ENCODE results near the gene NSUN2. TPM values are rescaled to one million over a fixed set of nuclear protein-coding genes. Genes with fewer than 3 reads are reported as not detected.

Gene NSUN2
- total RNA-seq, 1 donor from 2014 or later = 74.4 TPM

- Mint-ChIP-seq H3K27ac (no peak overlapping the region), H3K4me1 (peaks cover 5% of the 10 kb centered on the region), H3K27me3 (ENCODE audit: low read depth) (no peaks in the 10 kb centered on the region), H3K36me3 (peaks cover 47% of the 10 kb centered on the region), H3K9me3 (no peaks in the 10 kb centered on the region), H3K4me3 (no peak overlapping the region)
- TF ChIP-seq CTCF (IDR thresholded peaks at IDR 0.05; ENCODE audit: unreplicated experiment) = no peak
- DNase-seq (ENCODE audit: low spot score in 2 of 2, unreplicated experiment in 2 of 2) = no peak
These were observed 6.3 kb downstream of the NSUN2 start for GRCh38 chr5:6626508-6626907.

GRCh38 chr5:6623941-6624340 is 8.9 kb downstream of the NSUN2 start:
- no peak for TF ChIP-seq CTCF (IDR thresholded peaks at IDR 0.05; ENCODE audit: unreplicated experiment)
- DNase-seq (ENCODE audit: low spot score in 2 of 2, unreplicated experiment in 2 of 2) = no peak
- no peak overlapping the region for H3K27ac Mint-ChIP-seq
- H3K27me3 Mint-ChIP-seq (ENCODE audit: low read depth) = no peaks in the 10 kb centered on the region
- peaks cover 48% of the 10 kb centered on the region for H3K36me3 Mint-ChIP-seq
- H3K4me3 Mint-ChIP-seq = no peak overlapping the region
- no peaks in the 10 kb centered on the region for H3K9me3 Mint-ChIP-seq
- H3K4me1 Mint-ChIP-seq = no peaks in the 10 kb centered on the region

GRCh38 chr5:6623228-6623627 is 9.6 kb downstream of the NSUN2 start:
- no peak for DNase-seq (ENCODE audit: low spot score in 2 of 2, unreplicated experiment in 2 of 2)
- Mint-ChIP-seq H3K36me3 (peaks cover 51% of the 10 kb centered on the region), H3K27ac (no peak overlapping the region), H3K27me3 (ENCODE audit: low read depth) (no peaks in the 10 kb centered on the region), H3K4me1 (no peaks in the 10 kb centered on the region), H3K9me3 (no peaks in the 10 kb centered on the region), H3K4me3 (no peak overlapping the region)
- no peak for TF ChIP-seq CTCF (IDR thresholded peaks at IDR 0.05; ENCODE audit: unreplicated experiment)

- H3K4me3 Mint-ChIP-seq = no peak overlapping the region
- H3K36me3 Mint-ChIP-seq = peaks cover 39% of the 10 kb centered on the region
- no peak overlapping the region for H3K27ac Mint-ChIP-seq
- TF ChIP-seq CTCF (IDR thresholded peaks at IDR 0.05; ENCODE audit: unreplicated experiment) = no peak
- H3K27me3 Mint-ChIP-seq (ENCODE audit: low read depth) = no peaks in the 10 kb centered on the region
- H3K4me1 Mint-ChIP-seq = no peaks in the 10 kb centered on the region
- no peak for DNase-seq (ENCODE audit: low spot score in 2 of 2, unreplicated experiment in 2 of 2)
- H3K9me3 Mint-ChIP-seq = no peaks in the 10 kb centered on the region
These were observed 16.2 kb downstream of the NSUN2 start for GRCh38 chr5:6616632-6617031.

- no peak for DNase-seq (ENCODE audit: low spot score in 2 of 2, unreplicated experiment in 2 of 2)
- Mint-ChIP-seq H3K27me3 (ENCODE audit: low read depth) (no peaks in the 10 kb centered on the region), H3K36me3 (peaks cover 39% of the 10 kb centered on the region), H3K4me3 (no peak overlapping the region), H3K27ac (no peak overlapping the region), H3K4me1 (no peaks in the 10 kb centered on the region), H3K9me3 (no peaks in the 10 kb centered on the region)
- no peak for TF ChIP-seq CTCF (IDR thresholded peaks at IDR 0.05; ENCODE audit: unreplicated experiment)
These were observed 17.6 kb downstream of the NSUN2 start for GRCh38 chr5:6615034-6615815.

All from mesothelial cell of epicardium (in vitro differentiated cells).